HL-60 (cell line): ENCODE data around the gene SLC4A8.

Source experiments
- DNase-seq, 2 experiments: peaks; one replicate each; pipeline ENCODE4 v3.0.0-alpha.2; 2010 to 2020; ENCODE audit warnings: low read depth in 1 of 2, low spot score in 1 of 2
- H3K27ac ChIP-seq: fragments of 250-450 bp; sonication (Bioruptor Pico); replicated peaks from 2 replicates; pipeline ENCODE4 v1.5.1; 2020; ENCODE audit warnings: mild to moderate bottlenecking, moderate library complexity
- H3K27me3 ChIP-seq: fragments of 250-450 bp; sonication (Bioruptor Pico); 2 replicates; pipeline ENCODE4 v1.5.1; 2021; ENCODE audit warnings: mild to moderate bottlenecking, moderate library complexity; ENCODE audit not compliant: insufficient read depth, poor library complexity, severe bottlenecking
- H3K4me3 ChIP-seq: replicated peaks from 2 replicates; pipeline ENCODE4 v1.5.1; 2011; ENCODE audit warnings: mild to moderate bottlenecking, control low read depth, low read length; ENCODE audit not compliant: insufficient read depth
- GABPA ChIP-seq: IDR thresholded peaks from 2 replicates; pipeline ENCODE4 v1.6.1; 2012; ENCODE audit warnings: low read depth
- POLR2AphosphoS5 ChIP-seq: IDR thresholded peaks from 2 replicates; pipeline ENCODE4 v1.6.1; 2012; ENCODE audit warnings: low read depth
- REST ChIP-seq: IDR thresholded peaks from 2 replicates; pipeline ENCODE4 v1.6.1; 2012; ENCODE audit warnings: low read depth; ENCODE audit not compliant: insufficient replicate concordance
- SPI1 ChIP-seq: IDR thresholded peaks from 2 replicates; pipeline ENCODE4 v1.6.1; 2012; ENCODE audit warnings: low read depth, mild to moderate bottlenecking, borderline replicate concordance
- TF ChIP-seq, protein P1 (sequence below): IDR thresholded peaks from one replicate; pipeline ENCODE4 v1.5.1; 2011; ENCODE audit warnings: low read length, control low read depth, inconsistent platforms; ENCODE audit not compliant: insufficient read depth

The SLC4A8 gene

DNA sequence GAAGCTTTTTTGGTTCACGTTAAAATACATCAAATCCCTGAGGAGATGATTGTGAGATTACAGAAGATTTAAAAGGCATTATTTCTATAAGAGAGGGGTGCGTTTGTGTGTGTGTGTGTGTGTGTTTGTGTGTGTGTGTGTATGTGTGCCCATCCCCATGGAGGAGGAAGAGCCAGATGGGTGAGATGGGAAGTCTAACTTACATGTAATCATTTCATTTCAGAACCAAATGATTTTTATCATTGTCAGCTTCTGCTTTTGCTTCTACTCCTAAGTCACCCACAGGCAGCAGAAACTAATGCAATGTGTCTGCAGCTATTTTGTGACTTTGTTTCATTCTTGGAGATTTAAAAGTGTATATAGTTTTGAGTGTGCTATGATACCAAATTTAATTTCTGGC lies 68.7 kb downstream of the SLC4A8 start:
- DNase-seq, result no peak
- no peaks in the 10 kb centered on the region for H3K27me3 ChIP-seq

GRCh38 chr12:51496895-51497294 lies 72.3 kb downstream of the SLC4A8 start:
- TF ChIP-seq SPI1 (no peak), GABPA (no peak), REST (no peak), POLR2AphosphoS5 (no peak)
- TF ChIP-seq, protein P1, sequence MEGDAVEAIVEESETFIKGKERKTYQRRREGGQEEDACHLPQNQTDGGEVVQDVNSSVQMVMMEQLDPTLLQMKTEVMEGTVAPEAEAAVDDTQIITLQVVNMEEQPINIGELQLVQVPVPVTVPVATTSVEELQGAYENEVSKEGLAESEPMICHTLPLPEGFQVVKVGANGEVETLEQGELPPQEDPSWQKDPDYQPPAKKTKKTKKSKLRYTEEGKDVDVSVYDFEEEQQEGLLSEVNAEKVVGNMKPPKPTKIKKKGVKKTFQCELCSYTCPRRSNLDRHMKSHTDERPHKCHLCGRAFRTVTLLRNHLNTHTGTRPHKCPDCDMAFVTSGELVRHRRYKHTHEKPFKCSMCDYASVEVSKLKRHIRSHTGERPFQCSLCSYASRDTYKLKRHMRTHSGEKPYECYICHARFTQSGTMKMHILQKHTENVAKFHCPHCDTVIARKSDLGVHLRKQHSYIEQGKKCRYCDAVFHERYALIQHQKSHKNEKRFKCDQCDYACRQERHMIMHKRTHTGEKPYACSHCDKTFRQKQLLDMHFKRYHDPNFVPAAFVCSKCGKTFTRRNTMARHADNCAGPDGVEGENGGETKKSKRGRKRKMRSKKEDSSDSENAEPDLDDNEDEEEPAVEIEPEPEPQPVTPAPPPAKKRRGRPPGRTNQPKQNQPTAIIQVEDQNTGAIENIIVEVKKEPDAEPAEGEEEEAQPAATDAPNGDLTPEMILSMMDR, result no peak
- no peaks in the 10 kb centered on the region for H3K27me3 ChIP-seq
- H3K4me3 ChIP-seq, result no peak overlapping the region
- H3K27ac ChIP-seq, result no peak overlapping the region
- no peak for DNase-seq

More for the DNA sequence above, 68.7 kb downstream of the SLC4A8 start:
- Histone ChIP-seq H3K27ac (no peak overlapping the region), H3K4me3 (no peak overlapping the region)
- TF ChIP-seq GABPA, result no peak
- no peak for TF ChIP-seq POLR2AphosphoS5
- no peak for TF ChIP-seq REST
- no peak for TF ChIP-seq SPI1
- TF ChIP-seq, protein P1, result no peak

GRCh38 chr12:51504851-51505250 lies 80.2 kb downstream of the SLC4A8 start:
- no peak for DNase-seq
- H3K4me3 ChIP-seq, result no peak overlapping the region
- no peak for TF ChIP-seq POLR2AphosphoS5
- no peak for TF ChIP-seq GABPA
- no peak for TF ChIP-seq SPI1
- no peak for TF ChIP-seq REST
- TF ChIP-seq, protein P1, result no peak
- H3K27ac ChIP-seq, result no peak overlapping the region
- H3K27me3 ChIP-seq, result no peaks in the 10 kb centered on the region
